HepG2 (cell line): ENCODE results near the gene QKI. TPM values are rescaled to one million over a fixed set of nuclear protein-coding genes. Genes with fewer than 3 reads are reported as not detected.

Source experiments
- ATAC-seq: fragments of 200-7000 bp; cut with Tn5 transposase; 3 replicates; pipeline ENCODE4 v1.9.1; 2020; ENCODE audit warnings: mild to moderate bottlenecking, moderate library complexity
- BruUV-seq: library from RNA; stranded (reverse); fragments of 400-500 nt; replicated peaks from 2 replicates; lab custom pipeline; 2021; lab: Mats Ljungman, UMichigan
- CTCF ChIA-PET: fragments of 300-600 bp; formaldehyde crosslinking; extraction: SDS; loops from one replicate; lab custom pipeline; 2021; ENCODE audit warnings: low total read pairs, inconsistent platforms, low intra/inter-chr PET ratio; lab: Yijun Ruan, JAX
- POLR2A ChIA-PET: fragments of 350-600 bp; sonication (Branson Sonifier 250); formaldehyde crosslinking; loops from one replicate; lab custom pipeline; 2020; ENCODE audit warnings: antibody characterized with exemption, inconsistent platforms; lab: Yijun Ruan, JAX
- DNase-seq: peaks from one replicate; pipeline ENCODE4 v3.0.0-alpha.2; 2015; ENCODE audit warnings: low spot score
- FAIRE-seq: peaks from 3 replicates; lab custom pipeline; 2011; peaks lifted over from hg19 to GRCh38; lab: Jason Lieb, UNC
- H2AFZ ChIP-seq: one replicate; pipeline ENCODE4 v1.6.1; 2011; ENCODE audit warnings: low read length, inconsistent platforms
- H3K27ac ChIP-seq: fragments of 300-600 bp; 3 replicates; pipeline ENCODE4 v1.8.0; 2011; ENCODE audit warnings: mixed run types, mild to moderate bottlenecking, mixed read lengths, low read length, inconsistent platforms; ENCODE audit not compliant: insufficient read depth; ENCODE audit errors: extremely low read length
- H3K27me3 ChIP-seq, 2 experiments: fragments of 200-600 bp in 1 of 2; 2 replicates in 1 of 2; 3 replicates in 1 of 2; pipeline versions ENCODE4 v1.6.0 to v1.8.0; 2011; ENCODE audit warnings: low read length in 2 of 2, mild to moderate bottlenecking in 2 of 2, moderate library complexity in 2 of 2, inconsistent platforms in 1 of 2; ENCODE audit not compliant: insufficient read depth in 2 of 2, control insufficient read depth in 1 of 2
- H3K36me3 ChIP-seq, 2 experiments: fragments of 200-600 bp in 1 of 2; replicated peaks in 1 of 2; 2 replicates in 1 of 2; 3 replicates in 1 of 2; pipeline versions ENCODE4 v1.5.1 to v1.8.0; 2011; ENCODE audit warnings: low read length in 2 of 2, inconsistent platforms in 1 of 2; ENCODE audit not compliant: insufficient read depth in 2 of 2, control insufficient read depth in 1 of 2
- H3K4me1 ChIP-seq: 2 replicates; pipeline ENCODE4 v1.5.1; 2012; ENCODE audit warnings: low read length, inconsistent platforms; ENCODE audit not compliant: insufficient read depth
- H3K4me2 ChIP-seq: 2 replicates; pipeline ENCODE4 v1.6.0; 2011; ENCODE audit warnings: low read depth, low read length, inconsistent platforms
- H3K4me3 ChIP-seq, 3 experiments: fragments of 200-600 bp in 1 of 3; sonication (generic), shearing (Covaris generic) in 1 of 3; replicated peaks in 1 of 3; 2 replicates each; pipeline ENCODE4 v1.5.1; 2011 to 2016; ENCODE audit warnings: low read length in 3 of 3, inconsistent platforms in 2 of 3, low read depth in 2 of 3, mild to moderate bottlenecking in 2 of 3, control low read depth in 1 of 3, mixed read lengths in 1 of 3; ENCODE audit not compliant: insufficient read depth in 1 of 3
- H3K79me2 ChIP-seq: one replicate; pipeline ENCODE4 v1.6.1; 2011; ENCODE audit warnings: low read length, inconsistent platforms; ENCODE audit not compliant: insufficient read depth
- H3K9ac ChIP-seq: 2 replicates; pipeline ENCODE4 v1.6.0; 2011; ENCODE audit warnings: mild to moderate bottlenecking, low read depth, low read length, inconsistent platforms; ENCODE audit not compliant: insufficient read depth
- H3K9me3 ChIP-seq: 2 replicates; pipeline ENCODE4 v1.5.1; 2012; ENCODE audit warnings: mild to moderate bottlenecking, low read length
- H4K20me1 ChIP-seq: 2 replicates; pipeline ENCODE4 v1.6.0; 2011; ENCODE audit warnings: inconsistent platforms, mild to moderate bottlenecking, low read length, moderate library complexity; ENCODE audit not compliant: insufficient read depth
- CEBPG ChIP-seq: IDR thresholded peaks from 2 replicates; pipeline ENCODE4 v1.6.1; 2016
- CHD4 ChIP-seq: fragments of 200-600 bp; sonication (generic); IDR thresholded peaks from 2 replicates; pipeline ENCODE4 v1.7.0; 2017; ENCODE audit warnings: mild to moderate bottlenecking, low read length, borderline replicate concordance
- CREB1 ChIP-seq, 2 experiments: fragments of 450-650 bp in 1 of 2; IDR thresholded peaks; 2 replicates each; pipeline ENCODE4 v1.6.1; 2016 to 2017; ENCODE audit warnings: control low read depth in 1 of 2, mild to moderate bottlenecking in 1 of 2, missing compliant biosample characterization in 1 of 2, missing genetic modification characterization in 1 of 2
- EHMT2 ChIP-seq: fragments of 200-600 bp; sonication (generic); IDR thresholded peaks from 2 replicates; pipeline ENCODE4 v1.7.0; 2017; ENCODE audit warnings: antibody characterized with exemption, low read depth, low read length, borderline replicate concordance
- FOXM1 ChIP-seq: sonication (generic); formaldehyde crosslinking; IDR thresholded peaks from 2 replicates; pipeline ENCODE4 v1.5.0; 2020; ENCODE audit warnings: missing genetic modification reagents
- GABPA ChIP-seq, 2 experiments: IDR thresholded peaks; 2 replicates each; pipeline ENCODE4 v1.6.1; 2011 to 2016; ENCODE audit warnings: low read depth in 2 of 2, low read length in 1 of 2, missing biosample characterization in 1 of 2, missing genetic modification characterization in 1 of 2
- GABPB1 ChIP-seq: IDR thresholded peaks from 2 replicates; pipeline ENCODE4 v1.6.1; 2016; ENCODE audit warnings: mild to moderate bottlenecking, missing genetic modification reagents, moderate library complexity, missing compliant biosample characterization
- IRX3 ChIP-seq: sonication (generic); formaldehyde crosslinking; IDR thresholded peaks from 2 replicates; pipeline ENCODE4 v1.8.1; 2023; ENCODE audit warnings: mild to moderate bottlenecking, low read depth, missing genetic modification reagents, borderline replicate concordance
- MYC ChIP-seq: sonication (generic); formaldehyde crosslinking; IDR thresholded peaks from 2 replicates; pipeline ENCODE4 v1.9.0; 2021; ENCODE audit warnings: missing genetic modification reagents, borderline replicate concordance
- RXRA ChIP-seq: sonication (generic); formaldehyde crosslinking; IDR thresholded peaks from 2 replicates; pipeline ENCODE4 v1.5.1; 2020; ENCODE audit warnings: missing genetic modification reagents
- SNAPC2 ChIP-seq: sonication (generic); formaldehyde crosslinking; IDR thresholded peaks from 2 replicates; pipeline ENCODE4 v1.8.1; 2022; ENCODE audit warnings: mild to moderate bottlenecking, missing genetic modification reagents
- SOX5 ChIP-seq: IDR thresholded peaks from 2 replicates; pipeline ENCODE4 v1.6.1; 2016; ENCODE audit warnings: borderline replicate concordance
- TEAD3 ChIP-seq: optimal IDR thresholded peaks from 2 replicates; pipeline ENCODE3; 2016; ENCODE audit warnings: borderline replicate concordance
- ZEB1 ChIP-seq: IDR thresholded peaks from 2 replicates; pipeline ENCODE4 v1.6.1; 2012; ENCODE audit warnings: mild to moderate bottlenecking, low read depth, inconsistent platforms; ENCODE audit not compliant: insufficient replicate concordance
- ZFP1 ChIP-seq: IDR thresholded peaks from 2 replicates; pipeline ENCODE4 v1.6.1; 2016
- ZMAT5 ChIP-seq: sonication (generic); formaldehyde crosslinking; IDR thresholded peaks from 2 replicates; pipeline ENCODE4 v1.5.0; 2020; ENCODE audit warnings: mild to moderate bottlenecking, low read depth, missing genetic modification reagents, borderline replicate concordance
- ZNF333 ChIP-seq: sonication (generic); formaldehyde crosslinking; IDR thresholded peaks from 2 replicates; pipeline ENCODE4 v1.4.0; 2020; ENCODE audit warnings: mild to moderate bottlenecking, missing genetic modification reagents, borderline replicate concordance
- ZNF598 ChIP-seq: sonication (generic); formaldehyde crosslinking; IDR thresholded peaks from 2 replicates; pipeline ENCODE4 v1.5.1; 2020; ENCODE audit warnings: mild to moderate bottlenecking, missing genetic modification reagents, borderline replicate concordance
- WGBS: methylation state at CpG from one replicate; pipeline ENCODE4 v1.1.6; 2017; ENCODE audit warnings: low lambda C conversion rate; 5-methylcytosine and 5-hydroxymethylcytosine counted together
- in situ Hi-C: cut with HindIII; loops from 2 replicates; pipeline ENCODE4 v1.10.0; 2017; ENCODE audit warnings: low pct_unique_long_range_greater_than_20kb; ENCODE audit not compliant: extremely low pct_ligation_motif_present
- intact Hi-C: fragments of 100-400 bp; cut with micrococcal nuclease; formaldehyde crosslinking; loops from one replicate; pipeline ENCODE4 v1.10.0; 2022; ENCODE audit not compliant: unreplicated experiment
- polyA plus RNA-seq, 8 experiments: library from polyadenylated mRNA; depleted of rRNA in 3 of 8; stranded (reverse) in 7 of 8; unstranded in 1 of 8; fragments of >200 nt; fragmentation: Illumina TruSeq in 4 of 8; extraction: Trizol in 4 of 8; gene quantifications; 2 replicates each; pipeline versions ENCODE4 v1.2.1 to v1.2.3, GENCODE V29; 2011 to 2016; ENCODE audit warnings: low read depth in 4 of 8, missing spikeins in 1 of 8, mixed read lengths in 1 of 8; ENCODE audit not compliant: insufficient read depth in 1 of 8
- total RNA-seq, 5 experiments: library from RNA; depleted of rRNA; stranded (reverse); fragments of >200 nt; fragmentation: Illumina TruSeq; extraction: Trizol; gene quantifications; 2 replicates each; pipeline ENCODE4 v1.2.3, GENCODE V29; 2016; ENCODE audit warnings: low read depth in 1 of 5
- TF ChIP-seq, protein P1 (sequence below): sonication (generic); formaldehyde crosslinking; conservative IDR thresholded peaks from 2 replicates; pipeline ENCODE4 v1.4.0; 2020; ENCODE audit warnings: missing genetic modification reagents
- TF ChIP-seq, protein P2 (sequence below): sonication (generic); formaldehyde crosslinking; IDR thresholded peaks from 2 replicates; pipeline ENCODE4 v1.8.1; 2023; ENCODE audit warnings: missing genetic modification reagents, mild to moderate bottlenecking, borderline replicate concordance
- TF ChIP-seq, protein P3 (sequence below): sonication (generic); formaldehyde crosslinking; IDR thresholded peaks from 2 replicates; pipeline ENCODE4 v1.5.0; 2020; ENCODE audit warnings: missing genetic modification reagents
- TF ChIP-seq, protein P4 (sequence below): sonication (generic); formaldehyde crosslinking; IDR thresholded peaks from 2 replicates; pipeline ENCODE4 v1.4.0; 2020; ENCODE audit warnings: missing genetic modification reagents

Gene QKI
- total and polyA plus RNA-seq, 2 of the 13 experiments (the other 11 are each of a cell fraction or from before 2014, with no cell fraction given) = 136 to 137 TPM

GRCh38 chr6:163583558-163583957 is 169.0 kb downstream of the QKI start:
- FAIRE-seq (no peak), DNase-seq (peak; percentile 60), ATAC-seq (peak; percentile 36)
- Histone ChIP-seq H3K9ac (no peak overlapping the region), H3K79me2 (no peaks in the 10 kb centered on the region), H4K20me1 (no peaks in the 10 kb centered on the region), H3K4me2 (no peak overlapping the region), H3K4me3 (no peak overlapping the region), H3K27ac (no peak overlapping the region), H3K36me3 (no peaks in the 10 kb centered on the region), H3K27me3 (no peaks in the 10 kb centered on the region), H2AFZ (no peak overlapping the region), H3K9me3 (no peaks in the 10 kb centered on the region), H3K4me1 (peaks cover 6% of the 10 kb centered on the region)
- in situ Hi-C loops (no loop called here), intact Hi-C loops (loop anchor here (5.0 kb wide), 1 partner anchor 374 kb away; no protein-coding TSS in a partner anchor)
- BruUV-seq = no TSS peak
- CTCF ChIA-PET = no interaction called here
- 47% methylated on average over 7 of the region's 7 CpGs for WGBS
- POLR2A ChIA-PET = no interaction called here
- TF ChIP-seq, protein P1, sequence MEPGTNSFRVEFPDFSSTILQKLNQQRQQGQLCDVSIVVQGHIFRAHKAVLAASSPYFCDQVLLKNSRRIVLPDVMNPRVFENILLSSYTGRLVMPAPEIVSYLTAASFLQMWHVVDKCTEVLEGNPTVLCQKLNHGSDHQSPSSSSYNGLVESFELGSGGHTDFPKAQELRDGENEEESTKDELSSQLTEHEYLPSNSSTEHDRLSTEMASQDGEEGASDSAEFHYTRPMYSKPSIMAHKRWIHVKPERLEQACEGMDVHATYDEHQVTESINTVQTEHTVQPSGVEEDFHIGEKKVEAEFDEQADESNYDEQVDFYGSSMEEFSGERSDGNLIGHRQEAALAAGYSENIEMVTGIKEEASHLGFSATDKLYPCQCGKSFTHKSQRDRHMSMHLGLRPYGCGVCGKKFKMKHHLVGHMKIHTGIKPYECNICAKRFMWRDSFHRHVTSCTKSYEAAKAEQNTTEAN (CRISPR knock-in tag) = no peak
- no peak for TF ChIP-seq FOXM1 (CRISPR knock-in tag)
- 0 out of 2 replicates have a peak, but pooled peaks have one; percentile 35 for TF ChIP-seq GABPB1
- TF ChIP-seq ZFP1 = no peak
- TF ChIP-seq EHMT2 = peak; percentile 36; the same call in 1 of the 2 replicates
- TF ChIP-seq, protein P2, sequence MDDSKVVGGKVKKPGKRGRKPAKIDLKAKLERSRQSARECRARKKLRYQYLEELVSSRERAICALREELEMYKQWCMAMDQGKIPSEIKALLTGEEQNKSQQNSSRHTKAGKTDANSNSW (CRISPR knock-in tag) = no peak
- 0 out of 2 replicates have a peak, but pooled peaks have one; percentile 27 for TF ChIP-seq MYC
- TF ChIP-seq CEBPG (CRISPR knock-in tag) = peak; percentile 59; the same call in 1 of the 2 replicates
- no peak for TF ChIP-seq SOX5 (CRISPR knock-in tag)
- no peak for TF ChIP-seq CHD4
- TF ChIP-seq ZEB1 = no peak
- TF ChIP-seq ZNF598 (CRISPR knock-in tag) = no peak
- 0 out of 2 replicates have a peak, but pooled peaks have one; percentile 7 for TF ChIP-seq CREB1 (IDR thresholded peaks at IDR 0.05)
- no peak for TF ChIP-seq CREB1 (CRISPR knock-in tag; IDR thresholded peaks at IDR 0.05)
- no peak for TF ChIP-seq SNAPC2 (CRISPR knock-in tag)
- TF ChIP-seq, protein P3, sequence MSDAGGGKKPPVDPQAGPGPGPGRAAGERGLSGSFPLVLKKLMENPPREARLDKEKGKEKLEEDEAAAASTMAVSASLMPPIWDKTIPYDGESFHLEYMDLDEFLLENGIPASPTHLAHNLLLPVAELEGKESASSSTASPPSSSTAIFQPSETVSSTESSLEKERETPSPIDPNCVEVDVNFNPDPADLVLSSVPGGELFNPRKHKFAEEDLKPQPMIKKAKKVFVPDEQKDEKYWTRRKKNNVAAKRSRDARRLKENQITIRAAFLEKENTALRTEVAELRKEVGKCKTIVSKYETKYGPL (CRISPR knock-in tag) = no peak
- no peak for TF ChIP-seq IRX3 (CRISPR knock-in tag)
- no peak for TF ChIP-seq ZMAT5 (CRISPR knock-in tag)
- no peak for TF ChIP-seq RXRA (CRISPR knock-in tag)
- TF ChIP-seq, protein P4, sequence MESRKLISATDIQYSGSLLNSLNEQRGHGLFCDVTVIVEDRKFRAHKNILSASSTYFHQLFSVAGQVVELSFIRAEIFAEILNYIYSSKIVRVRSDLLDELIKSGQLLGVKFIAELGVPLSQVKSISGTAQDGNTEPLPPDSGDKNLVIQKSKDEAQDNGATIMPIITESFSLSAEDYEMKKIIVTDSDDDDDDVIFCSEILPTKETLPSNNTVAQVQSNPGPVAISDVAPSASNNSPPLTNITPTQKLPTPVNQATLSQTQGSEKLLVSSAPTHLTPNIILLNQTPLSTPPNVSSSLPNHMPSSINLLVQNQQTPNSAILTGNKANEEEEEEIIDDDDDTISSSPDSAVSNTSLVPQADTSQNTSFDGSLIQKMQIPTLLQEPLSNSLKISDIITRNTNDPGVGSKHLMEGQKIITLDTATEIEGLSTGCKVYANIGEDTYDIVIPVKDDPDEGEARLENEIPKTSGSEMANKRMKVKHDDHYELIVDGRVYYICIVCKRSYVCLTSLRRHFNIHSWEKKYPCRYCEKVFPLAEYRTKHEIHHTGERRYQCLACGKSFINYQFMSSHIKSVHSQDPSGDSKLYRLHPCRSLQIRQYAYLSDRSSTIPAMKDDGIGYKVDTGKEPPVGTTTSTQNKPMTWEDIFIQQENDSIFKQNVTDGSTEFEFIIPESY (CRISPR knock-in tag) = peak; percentile 57
- TF ChIP-seq TEAD3 (CRISPR knock-in tag) = peak; percentile 21
- no peak for TF ChIP-seq GABPA (IDR thresholded peaks at IDR 0.05; ENCODE audit: low read depth, low read length)
- TF ChIP-seq GABPA (CRISPR knock-in tag; IDR thresholded peaks at IDR 0.05; ENCODE audit: low read depth) = peak; percentile 48
- TF ChIP-seq ZNF333 = no peak
